Limb (tissue), 2 donors: Measurements from ENCODE around the gene PREX1.

Source experiments
- DNase-seq, 2 donors: peaks; one replicate each; pipeline ENCODE4 v3.0.0-alpha.2; 2016; ENCODE audit errors: extremely low spot score in 2 of 2

PREX1 gene

DNA sequence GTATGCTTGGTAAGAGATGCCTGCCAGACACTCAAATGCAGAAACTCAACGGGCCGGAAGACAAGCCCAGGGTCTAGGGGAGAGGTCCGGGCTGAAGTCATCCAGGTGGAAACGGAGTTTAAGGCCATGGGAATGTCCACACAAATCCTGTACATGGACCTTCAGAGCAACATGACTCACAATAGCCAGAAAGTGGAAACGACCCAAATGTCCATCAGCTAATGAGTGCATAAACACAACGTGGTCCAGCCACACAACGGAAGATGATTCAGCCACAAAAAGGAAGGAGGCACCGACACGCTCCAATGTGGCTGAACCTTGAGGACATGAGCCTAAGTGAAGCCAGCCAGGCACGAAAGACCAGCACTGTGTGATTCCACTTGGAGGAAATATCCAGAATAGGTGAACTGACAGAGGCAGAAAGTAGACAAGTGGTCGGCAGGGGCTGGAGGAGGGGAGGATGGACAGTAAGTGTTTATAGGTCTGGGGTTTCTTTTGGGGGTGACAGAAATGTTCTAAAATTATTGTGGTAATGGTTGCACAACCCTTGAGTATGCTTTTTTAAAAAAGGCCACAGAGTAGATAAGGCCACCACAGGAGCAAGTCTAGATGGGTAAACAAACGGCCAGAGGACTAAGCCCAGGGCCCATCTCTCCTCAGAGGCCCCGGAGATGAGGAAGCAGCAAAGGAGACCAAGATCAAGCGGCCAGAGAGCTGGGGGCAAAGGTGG lies 105.6 kb downstream of the PREX1 start:
- no peak for DNase-seq

DNA sequence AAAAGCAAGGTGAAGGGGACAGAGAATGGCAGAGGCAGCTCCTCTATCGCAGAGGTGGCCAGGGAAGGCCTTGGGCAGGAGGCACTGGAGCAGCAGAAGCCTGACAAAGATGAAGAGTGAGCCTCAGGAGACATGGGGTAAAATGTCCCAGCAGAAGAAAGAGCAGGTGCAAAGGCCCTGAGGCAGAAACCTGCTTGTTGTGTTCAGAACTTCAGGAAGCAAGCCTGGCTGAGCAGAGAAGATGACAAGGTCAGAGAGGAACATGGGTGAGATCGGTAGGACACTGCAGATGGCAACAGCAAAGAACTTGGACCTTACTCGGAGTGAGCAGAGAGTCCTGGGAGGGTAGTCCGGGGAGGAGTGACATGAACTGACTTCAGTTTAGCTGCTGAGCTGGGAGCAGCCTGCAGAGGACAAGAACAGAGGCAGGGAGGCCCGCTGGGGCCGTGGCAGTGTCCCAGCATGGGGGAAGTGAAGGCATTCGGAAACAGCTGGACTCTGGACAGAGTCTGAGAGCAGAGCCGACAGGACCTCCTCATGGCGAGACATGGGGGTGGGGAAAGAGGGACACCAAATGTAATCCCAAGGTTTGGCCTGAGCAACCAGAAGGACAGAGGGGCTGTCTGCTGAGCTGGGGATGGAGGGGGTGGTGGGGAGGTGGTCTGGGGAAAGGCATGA lies 106.3 kb downstream of the PREX1 start:
- no peak for DNase-seq

DNA sequence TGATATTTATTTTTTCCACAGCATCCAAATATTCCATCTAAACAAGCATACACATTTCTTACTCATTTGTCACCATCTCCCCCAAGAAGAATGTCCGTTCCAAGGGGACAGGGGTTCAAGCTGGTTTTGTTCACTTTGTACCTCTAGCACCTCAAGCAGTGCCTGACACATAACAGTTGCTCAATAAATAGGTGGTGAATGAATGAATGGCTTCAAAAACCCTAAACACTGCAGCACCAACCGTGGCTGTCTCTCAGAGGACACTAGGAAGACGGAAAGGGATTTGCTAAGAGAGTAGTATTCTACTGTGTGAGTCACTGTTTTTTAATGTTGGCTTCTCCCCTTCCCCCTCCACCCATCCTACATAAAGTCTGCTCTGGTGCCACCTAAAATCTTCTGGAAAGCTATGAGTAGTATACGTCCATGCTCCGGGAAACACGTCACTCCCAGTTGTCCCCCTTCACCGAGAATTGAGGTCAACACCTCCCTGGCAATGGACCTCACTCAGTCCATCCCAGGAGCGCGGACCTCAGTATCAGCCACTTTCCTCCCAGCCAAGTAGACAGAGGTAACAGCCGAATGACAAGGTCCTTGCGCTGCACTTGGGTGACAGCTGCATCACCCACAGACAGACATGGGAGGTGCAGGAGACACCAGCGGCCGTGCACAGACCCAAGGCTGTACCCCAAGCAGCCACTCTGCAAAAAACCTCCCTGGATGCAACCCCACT lies 107.4 kb downstream of the PREX1 start:
- DNase-seq: no peak

DNA sequence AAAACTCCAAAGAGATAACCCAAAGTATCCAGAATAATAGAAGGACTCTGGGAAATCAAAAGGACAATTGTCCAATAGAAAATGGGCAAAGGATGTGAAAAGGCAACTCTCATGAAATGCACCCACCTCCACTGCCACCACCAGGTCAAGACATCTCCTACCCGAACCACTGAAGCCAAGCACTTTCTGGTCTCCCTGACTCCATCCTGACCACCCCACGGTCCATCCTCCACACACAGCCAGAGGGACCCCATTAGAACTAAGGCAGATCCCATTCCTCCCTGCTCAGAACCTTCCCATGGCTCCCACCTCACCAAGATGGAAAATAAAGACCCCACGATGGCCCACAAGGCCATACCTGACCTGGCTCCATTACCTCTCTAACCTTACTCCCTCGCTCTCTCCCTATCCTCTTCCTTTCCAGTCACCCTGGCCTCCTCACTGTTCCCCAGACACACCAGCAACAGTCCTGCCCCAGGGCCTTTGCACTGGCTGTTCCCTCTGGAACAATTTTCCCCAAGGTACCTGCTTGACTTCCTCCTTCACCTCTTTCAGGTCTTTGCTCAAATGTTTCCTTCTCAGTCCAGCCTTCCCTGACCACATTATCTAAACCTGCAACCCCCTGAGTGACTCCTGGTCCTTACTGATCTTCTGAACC lies 108.1 kb downstream of the PREX1 start:
- DNase-seq: no peak

DNA sequence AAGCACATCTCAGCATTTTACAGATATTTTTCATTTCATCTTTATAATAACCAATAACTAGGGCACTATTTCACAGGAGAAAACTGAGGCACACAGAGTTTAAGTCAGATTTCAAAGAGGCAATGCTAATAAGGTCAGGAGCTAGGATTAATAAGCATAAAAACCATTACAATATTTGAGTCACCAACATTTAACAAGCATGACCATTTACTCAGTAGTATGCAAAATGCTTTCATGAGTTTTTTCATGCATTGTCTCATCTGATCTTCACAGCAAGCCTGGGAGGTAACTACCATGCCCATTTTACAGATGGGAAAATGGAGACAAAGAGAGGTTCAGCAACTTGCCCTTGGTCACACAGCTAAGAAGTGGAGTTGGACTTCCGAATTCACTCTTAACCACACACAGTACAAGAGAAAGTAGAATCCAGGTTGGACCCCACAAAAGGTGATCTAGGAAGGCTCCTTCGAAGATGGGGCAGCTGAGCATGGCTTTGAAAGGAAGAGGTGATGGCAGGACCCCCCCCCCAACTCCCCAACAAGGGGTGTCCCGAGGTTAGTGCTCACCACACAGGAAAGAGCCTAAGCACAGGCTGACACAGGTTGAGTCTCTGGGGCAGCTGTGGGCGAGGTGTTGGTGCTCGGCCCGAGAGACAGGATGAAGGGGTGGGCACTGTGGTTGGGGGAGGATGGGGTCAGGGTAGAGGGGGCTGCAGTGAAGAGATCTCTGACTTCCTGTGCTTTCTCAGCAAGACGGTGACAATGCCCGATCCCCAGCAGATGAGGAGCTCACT lies 108.8 kb downstream of the PREX1 start:
- no peak for DNase-seq

DNA sequence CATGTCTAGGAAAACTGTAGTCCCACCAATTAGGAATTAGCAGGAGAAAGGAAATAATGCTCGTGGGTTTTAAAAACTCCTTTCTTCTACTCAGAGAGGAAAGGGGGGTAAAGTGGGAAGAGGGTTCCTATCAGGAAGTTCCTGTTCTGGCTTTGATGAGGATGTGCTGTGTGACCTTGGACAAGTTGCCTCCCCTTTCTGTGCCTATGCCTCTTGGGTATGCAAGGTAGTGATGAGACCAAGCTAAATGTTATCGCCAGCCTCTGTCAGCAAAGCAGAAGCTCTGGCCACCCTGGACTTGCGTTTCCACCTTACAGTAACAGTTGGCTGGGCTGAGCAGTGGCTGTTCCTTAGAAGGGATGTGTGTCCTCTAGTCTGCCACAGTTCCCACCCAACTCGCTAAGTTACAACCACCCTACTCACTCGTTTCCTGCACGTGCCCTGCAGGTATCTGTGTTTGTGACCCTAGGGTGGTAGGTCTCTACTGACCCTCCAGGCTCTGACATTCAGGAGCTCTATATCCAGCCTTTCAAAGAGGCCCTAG lies 110.0 kb downstream of the PREX1 start:
- no peak for DNase-seq

DNA sequence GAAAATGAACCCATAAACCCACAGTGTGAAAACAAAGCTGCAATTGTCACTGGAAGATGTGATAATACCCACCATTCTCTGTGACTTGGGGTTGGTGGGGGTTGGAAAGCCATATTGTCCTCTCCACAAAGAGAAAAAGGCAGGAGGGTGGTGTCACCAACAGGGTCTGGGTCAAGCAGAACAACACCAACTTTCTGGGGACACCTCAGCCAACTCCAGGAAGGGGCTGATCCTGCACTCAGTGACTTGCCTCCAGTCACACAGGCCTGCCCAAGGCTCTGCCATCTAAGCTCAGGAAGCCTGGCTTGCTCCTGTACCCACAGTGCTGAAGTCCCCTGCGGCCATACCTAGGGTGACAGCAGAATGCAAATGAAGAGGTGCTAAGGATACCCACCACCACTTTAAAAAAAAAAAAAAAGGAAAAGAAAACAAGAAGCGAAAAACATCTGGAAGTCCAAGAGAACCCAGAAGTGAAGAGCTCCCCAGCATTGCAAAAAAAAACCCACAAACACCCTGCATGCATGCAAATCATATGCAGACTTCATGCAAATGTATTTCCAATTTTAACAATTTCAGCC lies 110.6 kb downstream of the PREX1 start:
- DNase-seq: no peak

DNA sequence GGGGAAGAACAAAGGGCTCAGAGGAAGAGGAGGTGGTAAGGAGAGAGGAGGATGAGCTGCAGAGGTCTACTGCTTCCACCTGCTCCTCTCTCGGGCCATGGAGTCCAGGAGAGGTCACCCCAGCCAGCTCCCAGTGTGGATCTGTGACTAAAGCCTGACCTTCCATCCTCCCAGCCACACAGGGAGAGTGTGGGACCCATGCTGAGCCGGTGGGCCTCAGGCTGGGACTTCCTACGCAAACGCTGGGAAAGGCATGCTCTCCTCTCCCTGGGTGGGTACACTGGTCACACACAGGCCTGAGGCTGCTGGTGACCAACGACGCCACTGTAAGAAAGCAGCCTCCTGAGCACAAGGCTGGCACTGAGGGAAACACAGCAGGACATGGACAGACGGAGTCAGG lies 111.3 kb downstream of the PREX1 start:
- no peak for DNase-seq

DNA sequence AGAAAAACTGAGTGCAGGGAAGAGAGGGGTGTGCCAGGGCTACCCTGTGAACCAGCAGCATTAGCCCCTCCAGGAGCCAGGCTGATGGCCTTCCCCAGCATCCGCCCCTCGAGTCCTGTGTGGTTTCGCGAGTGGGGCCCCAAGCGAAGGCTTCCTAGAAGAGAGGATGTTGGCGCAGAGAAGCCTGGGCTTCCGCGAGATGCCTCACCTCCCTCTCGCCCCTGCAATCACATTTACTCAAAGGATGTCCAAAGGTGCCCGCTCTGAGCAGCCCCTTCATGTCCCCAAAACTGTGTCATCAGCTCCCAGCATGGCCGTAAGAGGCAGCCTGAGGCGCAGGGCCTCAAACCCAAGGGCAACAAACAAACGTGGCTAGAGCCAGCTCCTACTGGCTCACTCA lies 111.7 kb downstream of the PREX1 start:
- DNase-seq: no peak

DNA sequence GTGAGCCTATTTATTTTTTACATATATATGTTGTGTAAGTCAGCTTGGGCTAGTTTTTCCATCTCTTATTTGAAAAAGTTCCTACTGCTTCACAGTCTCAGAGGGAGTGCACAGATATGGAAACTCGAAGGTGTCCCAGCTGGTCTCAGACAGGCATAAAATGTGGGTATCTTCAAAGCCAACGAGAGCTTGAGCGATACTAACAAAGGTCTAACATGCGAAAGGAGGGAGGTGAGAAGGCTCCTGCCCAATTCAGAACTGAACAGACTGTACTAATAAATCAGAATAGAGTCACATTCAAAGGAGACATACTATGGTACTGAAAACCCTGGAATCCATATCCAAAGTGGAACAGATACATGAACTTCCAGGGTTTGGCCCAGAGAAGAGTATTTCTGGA lies 113.0 kb downstream of the PREX1 start:
- no peak for DNase-seq

DNA sequence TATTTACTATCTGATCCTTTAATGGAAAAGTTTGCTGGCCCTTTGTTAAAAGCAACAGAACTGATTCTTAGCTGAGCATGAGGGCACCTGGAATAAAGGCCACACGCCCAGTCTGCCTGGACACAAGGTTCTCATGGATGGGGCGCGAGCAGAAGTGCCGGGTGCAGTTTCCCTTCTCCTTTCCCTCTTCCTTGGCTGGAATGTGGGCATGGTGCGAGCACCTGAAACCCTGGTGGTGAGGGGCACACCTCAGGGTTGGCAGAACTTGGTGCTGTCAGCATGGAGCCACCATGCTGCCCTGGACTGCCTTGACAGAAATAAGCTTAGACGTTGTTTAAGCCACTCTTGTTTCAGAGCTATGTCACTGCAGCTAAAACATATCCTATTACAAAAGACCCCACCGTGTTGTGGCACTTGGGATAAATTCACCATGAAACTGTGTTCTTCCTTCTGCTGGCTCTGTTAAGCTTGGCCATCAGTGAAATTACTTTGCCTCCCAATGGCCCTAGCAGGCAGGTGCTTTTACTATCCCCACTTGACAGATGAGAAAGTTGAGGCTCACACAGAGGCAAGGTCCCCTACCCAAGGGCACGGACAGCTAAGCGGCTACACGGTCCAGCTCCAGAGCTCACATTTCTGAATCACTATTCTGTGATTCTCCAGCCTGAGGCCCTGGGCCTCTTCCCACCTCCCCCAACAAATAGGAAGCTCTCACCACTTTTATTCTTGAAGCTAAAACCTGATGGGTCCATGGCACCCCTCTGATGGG lies 115.9 kb downstream of the PREX1 start:
- DNase-seq: no peak

DNA sequence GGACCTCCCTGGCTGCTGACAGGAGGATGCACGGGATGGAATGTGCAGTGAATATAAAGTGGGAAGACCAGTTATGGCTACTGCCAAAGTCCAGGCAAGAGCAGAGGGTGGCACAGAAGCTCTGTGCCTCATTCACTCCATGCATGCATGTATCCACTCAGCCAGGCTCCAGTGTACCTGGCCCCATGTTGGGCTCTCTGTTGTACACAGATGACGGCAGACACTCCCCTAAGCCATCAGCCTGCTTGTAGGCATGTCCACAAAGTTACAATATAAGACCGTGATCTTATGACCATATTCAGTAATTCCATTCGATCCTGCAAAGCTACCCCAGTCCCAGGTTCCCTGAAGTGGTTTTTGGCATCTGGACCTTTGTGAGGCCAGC lies 116.8 kb downstream of the PREX1 start:
- DNase-seq: no peak

DNA sequence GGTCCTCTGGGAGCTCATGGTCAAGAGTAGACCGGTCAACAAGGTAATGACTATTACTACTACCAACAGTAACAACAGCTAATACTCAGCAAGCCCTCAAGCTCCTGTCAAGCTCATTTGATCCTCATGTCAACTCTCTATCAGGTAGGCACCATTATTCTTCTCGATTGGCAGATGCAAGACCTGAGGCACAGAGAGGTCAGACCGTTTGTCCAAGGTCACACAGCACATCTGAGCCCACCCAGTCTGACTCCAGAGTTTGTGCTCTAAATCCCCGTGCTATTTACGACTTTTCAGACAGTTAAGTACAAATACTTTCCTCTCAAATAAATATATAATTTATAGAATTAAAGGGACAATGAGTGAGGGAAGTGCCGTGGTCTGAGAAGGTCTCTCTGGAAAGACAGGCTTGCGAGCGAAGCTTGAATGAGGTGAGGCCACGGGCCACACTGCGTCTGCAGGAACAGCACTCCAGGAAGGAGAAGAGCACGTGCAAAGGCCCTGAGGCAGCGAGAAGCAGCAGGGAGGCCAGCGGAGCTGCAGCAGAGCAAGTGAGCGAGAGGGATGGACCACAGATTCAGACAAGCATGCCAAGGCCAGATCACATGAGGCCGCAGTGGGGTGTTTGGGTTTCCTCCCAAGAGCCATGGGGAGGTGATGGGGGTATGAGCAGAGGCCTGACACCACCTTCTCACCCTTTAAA lies 117.3 kb downstream of the PREX1 start:
- DNase-seq: no peak

DNA sequence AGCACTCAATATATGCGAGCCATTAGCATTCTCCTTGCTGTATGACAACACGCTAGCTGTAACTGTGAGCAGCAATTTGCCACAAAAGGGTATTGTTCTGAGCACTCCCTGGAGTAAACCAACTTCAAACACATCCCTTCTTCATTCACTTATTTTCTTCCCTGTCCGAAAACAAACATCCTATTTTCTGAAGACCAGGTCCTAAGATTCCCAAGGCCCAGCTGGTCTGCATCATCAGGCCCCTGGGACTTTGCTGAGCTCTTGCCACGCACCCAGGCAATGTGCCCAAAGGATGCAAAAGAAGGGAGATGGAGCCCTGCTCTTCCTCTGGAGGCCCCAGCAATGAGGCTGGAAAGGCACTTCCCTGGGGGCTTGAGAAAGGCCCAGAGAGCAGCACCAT lies 118.1 kb downstream of the PREX1 start:
- DNase-seq: no peak

DNA sequence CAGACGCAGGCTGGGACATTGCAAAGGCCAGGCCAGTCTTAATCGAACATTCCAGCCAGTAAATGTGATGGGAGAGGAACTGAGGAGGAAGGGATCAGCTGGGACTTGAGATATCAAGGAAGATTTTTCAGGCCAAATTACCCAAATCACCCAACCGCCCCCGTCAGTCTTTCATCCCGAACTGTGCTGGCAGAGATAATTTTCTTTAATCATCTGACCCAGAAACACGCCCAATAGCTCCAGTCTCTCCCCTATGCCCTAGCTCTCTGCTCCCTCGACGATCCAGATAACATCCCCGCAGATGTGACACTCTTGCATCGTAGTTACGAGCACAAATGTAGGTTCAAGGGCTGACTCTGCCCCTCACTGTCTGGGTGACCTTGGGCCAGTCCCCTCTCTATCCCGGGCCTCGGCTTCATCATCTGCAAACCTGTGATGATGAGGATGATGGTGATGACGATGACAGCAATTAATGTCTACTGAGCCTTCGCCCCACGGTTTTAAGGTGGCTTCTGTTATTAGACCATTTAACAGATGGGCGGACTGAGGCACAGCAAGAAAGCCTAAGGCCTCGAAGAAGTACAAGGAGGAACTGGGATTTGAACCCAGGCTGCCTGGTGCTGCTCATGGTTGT lies 118.6 kb downstream of the PREX1 start:
- DNase-seq: no peak

DNA sequence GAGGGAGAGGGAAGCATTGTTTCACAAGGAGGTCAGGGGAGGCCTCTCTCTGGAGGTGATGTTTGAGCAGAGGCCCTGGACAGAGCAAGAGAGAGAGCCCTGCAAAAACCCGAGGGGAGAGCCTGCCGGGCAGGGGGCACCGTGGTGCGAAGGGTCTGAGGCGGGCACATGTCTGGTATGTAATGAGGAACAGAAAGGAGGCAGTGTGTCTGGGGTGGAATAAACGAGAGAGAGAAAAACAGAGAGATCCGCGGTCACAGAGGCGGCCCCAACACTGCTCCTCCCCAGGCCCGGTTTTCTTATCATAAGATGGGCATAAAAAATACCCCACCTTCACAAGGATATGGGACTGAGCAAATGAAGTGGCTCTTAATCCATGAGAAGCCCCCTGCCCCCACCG lies 119.2 kb downstream of the PREX1 start:
- no peak for DNase-seq

DNA sequence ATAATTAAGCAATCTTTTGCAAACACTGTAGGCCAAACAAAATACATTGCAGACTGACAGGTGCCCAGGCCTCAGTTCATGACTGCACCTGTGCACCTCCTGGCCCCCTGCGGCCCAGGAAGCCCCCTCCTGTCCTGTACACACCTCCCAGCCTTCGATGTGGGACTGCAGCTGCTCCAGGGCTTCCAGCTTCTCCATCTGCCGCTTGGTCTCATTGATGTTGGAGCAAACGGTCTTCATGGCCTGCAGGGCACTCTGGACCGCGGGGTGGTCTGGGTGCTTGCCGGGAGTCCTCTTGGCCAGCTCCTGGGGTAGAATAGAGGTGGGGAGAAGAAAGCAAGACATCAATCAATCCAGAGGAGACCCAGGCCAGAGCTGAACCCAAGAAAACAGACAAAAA lies 119.7 kb downstream of the PREX1 start:
- no peak for DNase-seq

DNA sequence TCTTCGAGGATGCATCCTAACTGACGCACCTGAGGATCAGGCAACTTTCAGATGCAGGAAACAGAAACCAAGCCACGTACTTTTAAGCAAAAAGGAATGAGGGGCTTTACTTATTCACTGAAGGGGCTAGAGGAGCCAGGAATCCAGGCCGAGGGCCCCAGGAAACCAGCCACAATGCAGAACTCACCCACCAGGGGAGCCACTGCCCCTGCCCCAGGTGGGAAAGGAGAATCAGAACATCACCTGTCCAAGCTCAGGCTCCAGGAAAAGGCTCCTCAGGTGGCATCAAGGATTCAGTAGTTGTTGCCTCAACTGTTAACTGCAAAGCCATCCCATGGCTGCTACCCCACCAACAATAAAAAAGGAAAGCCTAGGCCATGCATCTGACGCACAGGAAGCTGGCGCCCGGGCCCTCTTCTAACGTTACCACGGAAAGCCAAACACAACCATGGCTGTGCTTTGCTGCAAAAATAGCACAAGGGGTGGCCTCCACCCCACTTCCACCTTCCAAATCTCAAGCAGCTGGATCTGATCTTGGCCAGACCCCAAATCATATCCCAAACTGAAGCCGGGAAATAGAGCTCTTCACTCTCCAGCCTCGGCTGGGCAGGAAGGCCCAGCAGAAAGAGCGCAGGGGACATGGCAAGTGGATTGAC lies 121.0 kb downstream of the PREX1 start:
- DNase-seq: peak in 1 of 2 donors; percentile 58
